Keratinocyte (primary cell): ENCODE data around the gene PHPT1. TPM values are rescaled to one million over a fixed set of nuclear protein-coding genes. Genes with fewer than 3 reads are reported as not detected.

Experiments
- DNase-seq: peaks from one replicate; pipeline ENCODE4 v3.0.0-alpha.2; 2011; ENCODE audit warnings: low read depth, missing footprints, low spot score
- FAIRE-seq: peaks from 2 replicates; lab custom pipeline; 2011; peaks lifted over from hg19 to GRCh38; lab: Jason Lieb, UNC
- H2AFZ ChIP-seq: 2 replicates; pipeline ENCODE4 v1.6.0; 2012; ENCODE audit warnings: low read length, control low read depth, inconsistent platforms; ENCODE audit not compliant: control insufficient read depth
- H3K27ac ChIP-seq: 2 replicates; pipeline ENCODE4 v1.5.1; 2011; ENCODE audit warnings: low read length; ENCODE audit not compliant: control insufficient read depth, insufficient read depth
- H3K27me3 ChIP-seq: 3 replicates; pipeline ENCODE4 v1.6.0; 2011; ENCODE audit warnings: low read length; ENCODE audit not compliant: control insufficient read depth, insufficient read depth; ENCODE audit errors: extremely low read depth
- H3K36me3 ChIP-seq, 2 experiments: 2 replicates in 1 of 2; 3 replicates in 1 of 2; pipeline ENCODE4 v1.5.1; 2011; ENCODE audit warnings: low read length in 2 of 2, mild to moderate bottlenecking in 1 of 2; ENCODE audit not compliant: control insufficient read depth in 2 of 2, insufficient read depth in 2 of 2; ENCODE audit errors: extremely low read depth in 1 of 2
- H3K4me1 ChIP-seq: 3 replicates; pipeline ENCODE4 v1.5.1; 2011; ENCODE audit warnings: low read length; ENCODE audit not compliant: control insufficient read depth, insufficient read depth; ENCODE audit errors: extremely low read depth
- H3K4me2 ChIP-seq: 3 replicates; pipeline ENCODE4 v1.6.0; 2011; ENCODE audit warnings: low read depth, low read length; ENCODE audit not compliant: control insufficient read depth, insufficient read depth; ENCODE audit errors: extremely low read depth
- H3K4me3 ChIP-seq, 3 experiments: fragments of 200-600 bp in 1 of 3; sonication (generic) in 1 of 3; 2 replicates in 2 of 3; 3 replicates in 1 of 3; pipeline ENCODE4 v1.5.1; 2011 to 2016; ENCODE audit warnings: low read length in 3 of 3, mild to moderate bottlenecking in 3 of 3, control low read depth in 2 of 3, inconsistent platforms in 1 of 3, low read depth in 1 of 3, mixed read lengths in 1 of 3, mixed run types in 1 of 3, moderate library complexity in 1 of 3; ENCODE audit not compliant: control insufficient read depth in 2 of 3, insufficient read depth in 2 of 3; ENCODE audit errors: extremely low read depth in 1 of 3
- H3K79me2 ChIP-seq: 2 replicates; pipeline ENCODE4 v1.6.0; 2012; ENCODE audit warnings: low read length; ENCODE audit not compliant: control insufficient read depth, insufficient read depth
- H3K9ac ChIP-seq: 3 replicates; pipeline ENCODE4 v1.6.0; 2011; ENCODE audit warnings: low read length; ENCODE audit not compliant: control insufficient read depth, insufficient read depth; ENCODE audit errors: extremely low read depth
- H3K9me1 ChIP-seq: 3 replicates; pipeline ENCODE4 v1.6.0; 2011; ENCODE audit warnings: low read length; ENCODE audit not compliant: control insufficient read depth, insufficient read depth; ENCODE audit errors: extremely low read depth
- H3K9me3 ChIP-seq: 2 replicates; pipeline ENCODE4 v1.5.1; 2012; ENCODE audit warnings: low read depth, low read length; ENCODE audit not compliant: control insufficient read depth
- H4K20me1 ChIP-seq: 3 replicates; pipeline ENCODE4 v1.6.0; 2011; ENCODE audit warnings: low read length; ENCODE audit not compliant: control insufficient read depth, insufficient read depth; ENCODE audit errors: extremely low read depth
- EZH2 ChIP-seq: IDR thresholded peaks from one replicate; pipeline ENCODE4 v1.6.1; 2012; ENCODE audit warnings: inconsistent platforms, mild to moderate bottlenecking, low read length, moderate library complexity
- dilution Hi-C: fragments of 300-500 bp; cut with MboI; formaldehyde crosslinking; loops from one replicate; pipeline ENCODE4 v1.7.0; 2020; ENCODE audit warnings: low sequenced_read_pairs; ENCODE audit not compliant: extremely low pct_ligation_motif_present
- polyA plus RNA-seq, 5 experiments: library from polyadenylated mRNA; depleted of rRNA in 3 of 5; stranded (reverse) in 3 of 5; stranded (forward) in 1 of 5; unstranded in 1 of 5; fragments of >200 nt; gene quantifications; 1 replicate in 1 of 5; 2 replicates in 3 of 5; 3 replicates in 1 of 5; pipeline versions ENCODE4 v1.2.1 to v1.2.3, GENCODE V29; 2011 to 2012; ENCODE audit warnings: missing spikeins in 2 of 5, low read depth in 1 of 5, low replicate concordance in 1 of 5
- TF ChIP-seq, protein P1 (sequence below), 3 experiments: IDR thresholded peaks in 1 of 3; conservative IDR thresholded peaks in 1 of 3; optimal IDR thresholded peaks in 1 of 3; 2 replicates in 2 of 3; 3 replicates in 1 of 3; pipeline versions ENCODE3 to v1.5.1; 2011; ENCODE audit warnings: low read length in 3 of 3, mild to moderate bottlenecking in 3 of 3, moderate library complexity in 2 of 3, control low read depth in 1 of 3, inconsistent platforms in 1 of 3; ENCODE audit not compliant: insufficient read depth in 2 of 3; ENCODE audit errors: extremely low read depth in 1 of 3

The PHPT1 gene
- polyA plus RNA-seq, 1 donor (not counting 4 experiments of a cell fraction or from before 2014, with no cell fraction given), result 68.8 TPM

DNA sequence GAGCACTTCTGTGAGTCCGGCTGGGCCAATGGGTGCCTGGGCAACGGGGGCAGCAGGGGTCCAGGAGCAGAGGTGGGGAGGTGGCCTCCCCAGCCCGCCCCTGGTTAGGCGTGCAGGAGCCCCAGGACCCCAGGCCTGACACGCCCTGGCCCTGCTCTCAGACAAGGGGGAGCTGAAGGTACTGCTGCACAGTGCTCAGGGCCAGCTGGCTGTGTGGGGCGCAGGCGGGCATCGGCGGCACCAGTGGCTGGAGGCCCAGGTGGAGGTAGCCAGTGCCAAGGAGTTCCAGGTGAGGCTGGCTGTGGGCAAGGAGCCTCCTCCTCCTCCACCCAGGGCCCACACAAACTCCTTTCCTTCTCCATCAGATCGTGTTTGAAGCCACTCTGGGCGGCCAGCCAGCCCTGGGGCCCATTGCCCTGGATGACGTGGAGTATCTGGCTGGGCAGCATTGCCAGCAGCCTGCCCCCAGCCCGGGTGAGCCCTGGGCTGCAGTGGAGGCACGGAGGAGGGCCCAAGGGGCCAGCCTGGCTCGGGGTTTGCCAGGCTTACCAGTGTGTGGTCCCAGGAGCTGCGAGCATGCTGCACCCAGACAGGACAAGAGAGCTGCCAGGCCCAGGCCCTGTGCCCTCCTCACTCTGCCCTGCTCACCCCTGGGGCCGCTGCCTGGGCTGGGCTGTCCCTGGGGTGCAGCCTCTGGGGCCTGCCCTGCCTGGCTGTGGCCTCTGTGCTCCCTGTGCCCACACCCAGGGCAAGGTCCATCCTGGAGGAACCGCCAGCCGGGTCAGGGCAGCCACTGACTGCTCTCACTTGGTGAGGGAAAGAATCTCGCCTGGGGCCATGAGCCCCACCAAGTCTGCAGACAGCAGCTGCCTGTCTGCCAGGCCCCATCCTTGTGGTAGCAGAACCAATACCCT lies 9.9 kb downstream of the PHPT1 start:
- Histone ChIP-seq H2AFZ (no peak overlapping the region), H3K79me2 (peaks cover 3% of the 10 kb centered on the region), H3K27me3 (no peaks in the 10 kb centered on the region), H3K4me3 (no peak overlapping the region), H3K4me1 (peaks cover 3% of the 10 kb centered on the region), H3K9me3 (no peaks in the 10 kb centered on the region), H3K4me2 (no peak overlapping the region), H3K9ac (no peak overlapping the region), H3K36me3 (peaks cover 20 to 22% of the 10 kb centered on the region in 2 experiments), H3K27ac (no peak overlapping the region), H3K9me1 (no peaks in the 10 kb centered on the region), H4K20me1 (peaks cover 5% of the 10 kb centered on the region)
- no peak for DNase-seq
- dilution Hi-C loops, result no loop called here
- FAIRE-seq, result no peak
- TF ChIP-seq, protein P1, sequence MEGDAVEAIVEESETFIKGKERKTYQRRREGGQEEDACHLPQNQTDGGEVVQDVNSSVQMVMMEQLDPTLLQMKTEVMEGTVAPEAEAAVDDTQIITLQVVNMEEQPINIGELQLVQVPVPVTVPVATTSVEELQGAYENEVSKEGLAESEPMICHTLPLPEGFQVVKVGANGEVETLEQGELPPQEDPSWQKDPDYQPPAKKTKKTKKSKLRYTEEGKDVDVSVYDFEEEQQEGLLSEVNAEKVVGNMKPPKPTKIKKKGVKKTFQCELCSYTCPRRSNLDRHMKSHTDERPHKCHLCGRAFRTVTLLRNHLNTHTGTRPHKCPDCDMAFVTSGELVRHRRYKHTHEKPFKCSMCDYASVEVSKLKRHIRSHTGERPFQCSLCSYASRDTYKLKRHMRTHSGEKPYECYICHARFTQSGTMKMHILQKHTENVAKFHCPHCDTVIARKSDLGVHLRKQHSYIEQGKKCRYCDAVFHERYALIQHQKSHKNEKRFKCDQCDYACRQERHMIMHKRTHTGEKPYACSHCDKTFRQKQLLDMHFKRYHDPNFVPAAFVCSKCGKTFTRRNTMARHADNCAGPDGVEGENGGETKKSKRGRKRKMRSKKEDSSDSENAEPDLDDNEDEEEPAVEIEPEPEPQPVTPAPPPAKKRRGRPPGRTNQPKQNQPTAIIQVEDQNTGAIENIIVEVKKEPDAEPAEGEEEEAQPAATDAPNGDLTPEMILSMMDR (optimal IDR thresholded peaks at IDR 0.05 in 1 of 3, IDR thresholded peaks at IDR 0.05 in 1 of 3, conservative IDR thresholded peaks at IDR 0.05 in 1 of 3; ENCODE audit: extremely low read depth in 1 of 3, insufficient read depth in 2 of 3, low read length in 3 of 3), result no peak
- TF ChIP-seq EZH2, result no peak

DNA sequence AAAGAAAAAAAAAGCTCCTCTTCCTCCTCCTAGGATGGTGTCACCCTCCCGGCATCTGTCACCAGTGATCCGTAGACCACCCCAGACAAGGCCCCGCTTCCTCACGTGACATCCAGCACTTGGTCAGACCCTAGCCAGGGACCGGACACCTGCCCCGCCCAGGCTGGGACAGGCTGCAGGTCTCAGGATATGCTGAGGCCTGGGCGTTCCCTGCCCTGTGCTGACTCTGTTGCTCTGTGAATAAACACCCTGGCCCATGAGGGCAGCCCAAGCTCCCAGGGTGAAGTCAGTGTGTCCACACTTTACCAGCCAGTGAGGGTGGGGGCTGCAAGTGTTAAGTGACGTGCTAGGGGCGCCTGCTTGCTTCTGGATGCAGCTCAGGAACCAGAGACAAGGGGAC lies 11.3 kb downstream of the PHPT1 start:
- TF ChIP-seq, protein P1 (optimal IDR thresholded peaks at IDR 0.05 in 1 of 3, IDR thresholded peaks at IDR 0.05 in 1 of 3, conservative IDR thresholded peaks at IDR 0.05 in 1 of 3; ENCODE audit: extremely low read depth in 1 of 3, insufficient read depth in 2 of 3, low read length in 3 of 3), result no peak
- no peak for TF ChIP-seq EZH2
- Histone ChIP-seq H3K9ac (no peak overlapping the region), H3K36me3 (peaks cover 22% of the 10 kb centered on the region in 2 experiments), H3K4me3 (no peak overlapping the region), H3K27me3 (no peaks in the 10 kb centered on the region), H4K20me1 (peaks cover 8% of the 10 kb centered on the region), H3K9me3 (no peaks in the 10 kb centered on the region), H3K9me1 (no peaks in the 10 kb centered on the region), H2AFZ (no peak overlapping the region), H3K4me2 (no peak overlapping the region), H3K4me1 (peaks cover 5% of the 10 kb centered on the region), H3K79me2 (peaks cover 15% of the 10 kb centered on the region), H3K27ac (no peak overlapping the region)
- dilution Hi-C loops, result no loop called here
- DNase-seq (no peak), FAIRE-seq (no peak)
